ENCODE results near the gene MCOLN3.

- TF ChIP-seq EZH2 (optimal IDR thresholded peaks at IDR 0.05; ENCODE audit: low read depth, low read length), result no peak
- TF ChIP-seq, protein P1, sequence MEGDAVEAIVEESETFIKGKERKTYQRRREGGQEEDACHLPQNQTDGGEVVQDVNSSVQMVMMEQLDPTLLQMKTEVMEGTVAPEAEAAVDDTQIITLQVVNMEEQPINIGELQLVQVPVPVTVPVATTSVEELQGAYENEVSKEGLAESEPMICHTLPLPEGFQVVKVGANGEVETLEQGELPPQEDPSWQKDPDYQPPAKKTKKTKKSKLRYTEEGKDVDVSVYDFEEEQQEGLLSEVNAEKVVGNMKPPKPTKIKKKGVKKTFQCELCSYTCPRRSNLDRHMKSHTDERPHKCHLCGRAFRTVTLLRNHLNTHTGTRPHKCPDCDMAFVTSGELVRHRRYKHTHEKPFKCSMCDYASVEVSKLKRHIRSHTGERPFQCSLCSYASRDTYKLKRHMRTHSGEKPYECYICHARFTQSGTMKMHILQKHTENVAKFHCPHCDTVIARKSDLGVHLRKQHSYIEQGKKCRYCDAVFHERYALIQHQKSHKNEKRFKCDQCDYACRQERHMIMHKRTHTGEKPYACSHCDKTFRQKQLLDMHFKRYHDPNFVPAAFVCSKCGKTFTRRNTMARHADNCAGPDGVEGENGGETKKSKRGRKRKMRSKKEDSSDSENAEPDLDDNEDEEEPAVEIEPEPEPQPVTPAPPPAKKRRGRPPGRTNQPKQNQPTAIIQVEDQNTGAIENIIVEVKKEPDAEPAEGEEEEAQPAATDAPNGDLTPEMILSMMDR (IDR thresholded peaks at IDR 0.05; ENCODE audit: low read length), result no peak
Measured at GRCh38 chr1:85060038-85060437, 11.7 kb upstream of the MCOLN3 start.
